GM19455 (cell line): Measurements from ENCODE around the gene SLC49A3.
"Not testable (repeated sequence)": the region's sequence is repeated elsewhere in the genome, so short reads cannot be mapped to it uniquely, and the experiment has no call there.

ENCODE experiments used
- ATAC-seq: cut with Tn5 transposase; IDR thresholded peaks from one replicate; pipeline ENCODE4 v1.9.1; 2021; ENCODE audit not compliant: unreplicated experiment

Gene SLC49A3

GRCh38 chr4:703336-704197 lies 14.6 kb upstream of the SLC49A3 start:
- ATAC-seq: no peak

GRCh38 chr4:702618-703048 lies 13.7 kb upstream of the SLC49A3 start:
- no peak for ATAC-seq

GRCh38 chr4:700587-701264 lies 11.8 kb upstream of the SLC49A3 start:
- ATAC-seq: no peak

GRCh38 chr4:699816-700580 lies 11.0 kb upstream of the SLC49A3 start:
- no peak for ATAC-seq

GRCh38 chr4:694341-694940 lies 5.5 kb upstream of the SLC49A3 start:
- not testable (repeated sequence) for ATAC-seq

GRCh38 chr4:692771-693554 lies 4.0 kb upstream of the SLC49A3 start:
- no peak for ATAC-seq

GRCh38 chr4:689723-690122 lies 772 bp upstream of the SLC49A3 start:
- ATAC-seq: no peak

- ATAC-seq: no peak
Measured at GRCh38 chr4:687971-688853, 739 bp downstream of the SLC49A3 start.

GRCh38 chr4:687048-687970 lies 1.6 kb downstream of the SLC49A3 start:
- ATAC-seq: no peak

- no peak for ATAC-seq
Measured at GRCh38 chr4:686413-687040, 2.4 kb downstream of the SLC49A3 start.

GRCh38 chr4:685679-686412 lies 3.1 kb downstream of the SLC49A3 start:
- no peak for ATAC-seq

- no peak for ATAC-seq
Measured at GRCh38 chr4:684623-685327, 4.2 kb downstream of the SLC49A3 start.

GRCh38 chr4:683982-684622 lies 4.8 kb downstream of the SLC49A3 start:
- ATAC-seq: no peak

GRCh38 chr4:683247-683897 lies 5.6 kb downstream of the SLC49A3 start:
- no peak for ATAC-seq

- ATAC-seq: no peak
Measured at GRCh38 chr4:682490-683172, 6.3 kb downstream of the SLC49A3 start.
